Measurements from ENCODE around the gene GJD2.

DNA sequence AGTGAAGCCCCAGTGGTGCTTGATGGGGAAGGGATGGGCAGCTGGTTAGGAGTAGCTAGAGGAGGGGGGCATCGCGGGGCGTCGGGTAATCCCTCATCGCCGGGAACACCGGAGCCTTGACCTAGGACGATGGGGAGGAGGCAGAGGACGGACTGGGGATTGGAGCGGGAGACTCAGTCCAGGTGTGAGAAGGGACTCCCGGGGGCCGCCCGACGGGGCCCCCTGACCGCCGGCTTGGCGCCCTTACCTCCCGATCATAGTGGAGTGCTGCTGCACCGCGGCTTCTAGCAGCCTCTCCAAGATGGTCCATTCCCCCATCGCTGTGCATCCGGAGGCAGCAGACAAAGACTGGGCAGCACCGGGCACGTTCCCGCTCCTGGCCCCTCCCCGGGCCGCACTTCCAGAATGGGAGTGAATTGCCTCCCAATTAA is 612 bp downstream of the GJD2 start:
- TF ChIP-seq, protein P1, sequence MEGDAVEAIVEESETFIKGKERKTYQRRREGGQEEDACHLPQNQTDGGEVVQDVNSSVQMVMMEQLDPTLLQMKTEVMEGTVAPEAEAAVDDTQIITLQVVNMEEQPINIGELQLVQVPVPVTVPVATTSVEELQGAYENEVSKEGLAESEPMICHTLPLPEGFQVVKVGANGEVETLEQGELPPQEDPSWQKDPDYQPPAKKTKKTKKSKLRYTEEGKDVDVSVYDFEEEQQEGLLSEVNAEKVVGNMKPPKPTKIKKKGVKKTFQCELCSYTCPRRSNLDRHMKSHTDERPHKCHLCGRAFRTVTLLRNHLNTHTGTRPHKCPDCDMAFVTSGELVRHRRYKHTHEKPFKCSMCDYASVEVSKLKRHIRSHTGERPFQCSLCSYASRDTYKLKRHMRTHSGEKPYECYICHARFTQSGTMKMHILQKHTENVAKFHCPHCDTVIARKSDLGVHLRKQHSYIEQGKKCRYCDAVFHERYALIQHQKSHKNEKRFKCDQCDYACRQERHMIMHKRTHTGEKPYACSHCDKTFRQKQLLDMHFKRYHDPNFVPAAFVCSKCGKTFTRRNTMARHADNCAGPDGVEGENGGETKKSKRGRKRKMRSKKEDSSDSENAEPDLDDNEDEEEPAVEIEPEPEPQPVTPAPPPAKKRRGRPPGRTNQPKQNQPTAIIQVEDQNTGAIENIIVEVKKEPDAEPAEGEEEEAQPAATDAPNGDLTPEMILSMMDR (IDR thresholded peaks at IDR 0.05) = no peak
- TF ChIP-seq POLR2A (IDR thresholded peaks at IDR 0.05) = no peak
- no peak for TF ChIP-seq POLR2AphosphoS5 (IDR thresholded peaks at IDR 0.05)
- TF ChIP-seq EP300 (IDR thresholded peaks at IDR 0.05) = no peak

All from upper lobe of left lung (tissue), 4 donors.